IMR-90 (cell line): ENCODE measurements around the gene PDZD7.

Experiments
- MXI1 ChIP-seq: IDR thresholded peaks from 2 replicates; pipeline ENCODE4 v1.6.1; 2012; ENCODE audit warnings: low read depth, mild to moderate bottlenecking, low read length, moderate library complexity, borderline replicate concordance
- POLR2A ChIP-seq: IDR thresholded peaks from 2 replicates; pipeline ENCODE4 v1.6.1; 2012; ENCODE audit warnings: mild to moderate bottlenecking, low read depth, low read length
- TF ChIP-seq, protein P1 (sequence below): conservative IDR thresholded peaks from 2 replicates; pipeline ENCODE4 v1.5.1; 2012; ENCODE audit warnings: mild to moderate bottlenecking, low read depth, low read length, improper control_type of control experiment

DNA sequence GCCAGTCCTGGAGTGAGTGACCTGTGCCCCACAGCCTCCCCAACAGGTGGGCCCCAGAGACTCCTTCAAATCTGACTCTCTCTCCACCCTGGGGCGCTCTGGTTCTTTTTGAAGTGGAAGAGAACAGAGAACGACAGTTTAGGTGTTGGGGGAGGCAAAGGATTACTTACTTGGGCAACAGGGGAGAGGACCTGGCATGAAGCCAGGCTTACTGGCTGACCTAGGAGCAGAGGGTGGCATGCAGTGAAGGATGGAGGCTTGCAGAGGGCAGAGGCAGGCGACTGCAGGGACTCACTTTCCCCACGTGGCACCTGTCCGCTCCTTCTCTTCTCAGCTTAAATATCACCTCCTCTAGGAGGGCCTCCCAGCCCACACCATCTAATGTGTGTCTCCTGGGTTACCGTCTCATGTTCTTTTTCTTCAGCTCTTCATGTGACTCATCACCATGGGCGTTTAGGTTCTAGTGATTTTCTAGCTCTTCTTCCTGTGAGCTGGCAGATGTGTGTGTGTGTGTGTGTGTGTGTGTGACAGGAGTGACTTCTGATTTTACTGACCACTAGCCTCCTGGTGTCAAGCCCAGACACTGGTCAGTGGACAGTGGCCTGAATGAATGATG is 15.9 kb downstream of the PDZD7 start:
- TF ChIP-seq, protein P1, sequence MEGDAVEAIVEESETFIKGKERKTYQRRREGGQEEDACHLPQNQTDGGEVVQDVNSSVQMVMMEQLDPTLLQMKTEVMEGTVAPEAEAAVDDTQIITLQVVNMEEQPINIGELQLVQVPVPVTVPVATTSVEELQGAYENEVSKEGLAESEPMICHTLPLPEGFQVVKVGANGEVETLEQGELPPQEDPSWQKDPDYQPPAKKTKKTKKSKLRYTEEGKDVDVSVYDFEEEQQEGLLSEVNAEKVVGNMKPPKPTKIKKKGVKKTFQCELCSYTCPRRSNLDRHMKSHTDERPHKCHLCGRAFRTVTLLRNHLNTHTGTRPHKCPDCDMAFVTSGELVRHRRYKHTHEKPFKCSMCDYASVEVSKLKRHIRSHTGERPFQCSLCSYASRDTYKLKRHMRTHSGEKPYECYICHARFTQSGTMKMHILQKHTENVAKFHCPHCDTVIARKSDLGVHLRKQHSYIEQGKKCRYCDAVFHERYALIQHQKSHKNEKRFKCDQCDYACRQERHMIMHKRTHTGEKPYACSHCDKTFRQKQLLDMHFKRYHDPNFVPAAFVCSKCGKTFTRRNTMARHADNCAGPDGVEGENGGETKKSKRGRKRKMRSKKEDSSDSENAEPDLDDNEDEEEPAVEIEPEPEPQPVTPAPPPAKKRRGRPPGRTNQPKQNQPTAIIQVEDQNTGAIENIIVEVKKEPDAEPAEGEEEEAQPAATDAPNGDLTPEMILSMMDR, result peak; percentile 0; the same call in 1 of the 2 replicates
- no peak for TF ChIP-seq MXI1
- no peak for TF ChIP-seq POLR2A
